H1 (cell line): ENCODE measurements around the gene CNN3. TPM values are rescaled to one million over a fixed set of nuclear protein-coding genes. Genes with fewer than 3 reads are reported as not detected.

Experiments used
- CTCF ChIA-PET: fragments of 300-600 bp; sonication (Branson Sonifier 250); formaldehyde crosslinking; loops from one replicate; lab custom pipeline; 2021; ENCODE audit not compliant: partially characterized antibody; lab: Charles Lee
- POLR2A ChIA-PET: fragments of 300-600 bp; sonication (Branson Sonifier 250); formaldehyde crosslinking; loops from one replicate; lab custom pipeline; 2021; ENCODE audit warnings: inconsistent platforms; ENCODE audit not compliant: partially characterized antibody; lab: Charles Lee
- DNase-seq, 2 experiments: peaks; one replicate each; pipeline versions ENCODE4 v3.0.0 to v3.0.0-alpha.2; 2010 to 2022; ENCODE audit warnings: low spot score in 2 of 2, low read depth in 1 of 2, mixed read lengths in 1 of 2
- FAIRE-seq: peaks from 2 replicates; lab custom pipeline; 2011; peaks lifted over from hg19 to GRCh38; lab: Jason Lieb, UNC
- H2AFZ ChIP-seq: 2 replicates; pipeline ENCODE4 v1.8.1; 2012; ENCODE audit warnings: low read length, inconsistent platforms
- H2AK5ac ChIP-seq: 2 replicates; pipeline ENCODE4 v1.6.1; 2013; ENCODE audit warnings: low read depth, low read length
- H2BK120ac ChIP-seq: replicated peaks from 2 replicates; pipeline ENCODE3; 2013; ENCODE audit warnings: low read depth, low read length, inconsistent platforms
- H2BK12ac ChIP-seq: 2 replicates; pipeline ENCODE4 v1.6.1; 2013; ENCODE audit warnings: low read depth, low read length
- H2BK15ac ChIP-seq: 2 replicates; pipeline ENCODE4 v1.6.1; 2013; ENCODE audit warnings: low read length
- H2BK20ac ChIP-seq: 2 replicates; pipeline ENCODE4 v1.6.1; 2013; ENCODE audit warnings: low read length
- H2BK5ac ChIP-seq: 2 replicates; pipeline ENCODE4 v1.6.1; 2013; ENCODE audit warnings: low read depth, low read length
- H3K14ac ChIP-seq: 2 replicates; pipeline ENCODE4 v1.6.1; 2013; ENCODE audit warnings: inconsistent platforms; ENCODE audit not compliant: insufficient read length
- H3K18ac ChIP-seq: 2 replicates; pipeline ENCODE4 v1.6.1; 2013; ENCODE audit warnings: low read length; ENCODE audit errors: extremely low read depth
- H3K23ac ChIP-seq: 2 replicates; pipeline ENCODE4 v1.6.1; 2013; ENCODE audit warnings: inconsistent platforms; ENCODE audit not compliant: insufficient read length
- H3K23me2 ChIP-seq: 2 replicates; pipeline ENCODE4 v1.6.1; 2013; ENCODE audit warnings: low read depth, low read length
- H3K27ac ChIP-seq: 2 replicates; pipeline ENCODE4 v1.6.1; 2011; ENCODE audit warnings: low read depth, low read length, inconsistent platforms
- H3K27me3 ChIP-seq, 4 experiments: replicated peaks in 1 of 4; 1 replicate in 1 of 4; 2 replicates in 3 of 4; pipeline versions ENCODE4 v1.6.1 to v1.8.1; 2011 to 2013; ENCODE audit warnings: low read length in 3 of 4, mild to moderate bottlenecking in 3 of 4, inconsistent platforms in 2 of 4, mixed read lengths in 2 of 4, moderate library complexity in 1 of 4; ENCODE audit not compliant: control insufficient read depth in 3 of 4, insufficient read depth in 3 of 4; ENCODE audit errors: extremely low read depth in 1 of 4
- H3K36me3 ChIP-seq, 4 experiments: 2 replicates each; pipeline versions ENCODE4 v1.6.1 to v1.8.1; 2011 to 2013; ENCODE audit warnings: mild to moderate bottlenecking in 4 of 4, low read length in 3 of 4, moderate library complexity in 2 of 4, control low read depth in 1 of 4, inconsistent platforms in 1 of 4; ENCODE audit not compliant: insufficient read depth in 4 of 4, control insufficient read depth in 2 of 4
- H3K4ac ChIP-seq: replicated peaks from 2 replicates; pipeline ENCODE3; 2013; ENCODE audit warnings: low read length, low read depth, mixed read lengths, inconsistent platforms; ENCODE audit not compliant: insufficient read length
- H3K4me1 ChIP-seq, 4 experiments: replicated peaks in 1 of 4; 1 replicate in 1 of 4; 2 replicates in 3 of 4; pipeline versions ENCODE4 v1.6.1 to v1.8.1; 2011 to 2013; ENCODE audit warnings: low read length in 3 of 4, inconsistent platforms in 2 of 4, mixed read lengths in 1 of 4; ENCODE audit not compliant: insufficient read depth in 4 of 4, control insufficient read depth in 3 of 4
- H3K4me2 ChIP-seq, 2 experiments: 2 replicates each; pipeline versions ENCODE4 v1.6.1 to v1.8.1; 2011 to 2013; ENCODE audit warnings: low read depth in 2 of 2, low read length in 2 of 2, control low read depth in 1 of 2, inconsistent platforms in 1 of 2, mild to moderate bottlenecking in 1 of 2; ENCODE audit not compliant: insufficient read depth in 1 of 2
- H3K4me3 ChIP-seq, 4 experiments: fragments of 200-600, 300-600 bp in 1 of 4; sonication (generic), shearing (Covaris generic), sonication (Bioruptor Twin) in 1 of 4; 2 replicates each; pipeline versions ENCODE4 v1.5.1 to v1.8.1; 2011 to 2016; ENCODE audit warnings: low read length in 4 of 4, low read depth in 3 of 4, control low read depth in 2 of 4, inconsistent platforms in 2 of 4, mild to moderate bottlenecking in 2 of 4, mixed read lengths in 1 of 4, moderate library complexity in 1 of 4; ENCODE audit not compliant: insufficient read depth in 2 of 4; ENCODE audit errors: extremely low read depth in 1 of 4
- H3K56ac ChIP-seq: replicated peaks from 2 replicates; pipeline ENCODE3; 2013; ENCODE audit warnings: low read depth, mild to moderate bottlenecking, mixed read lengths, low read length, inconsistent platforms; ENCODE audit not compliant: insufficient read length
- H3K79me1 ChIP-seq: 2 replicates; pipeline ENCODE4 v1.6.1; 2013; ENCODE audit warnings: low read depth, low read length, control low read depth
- H3K79me2 ChIP-seq, 2 experiments: 2 replicates each; pipeline versions ENCODE4 v1.6.1 to v1.8.1; 2012 to 2013; ENCODE audit warnings: low read length in 2 of 2, mild to moderate bottlenecking in 2 of 2, inconsistent platforms in 1 of 2; ENCODE audit not compliant: insufficient read depth in 2 of 2, control insufficient read depth in 1 of 2
- H3K9ac ChIP-seq, 4 experiments: replicated peaks in 1 of 4; 1 replicate in 1 of 4; 2 replicates in 3 of 4; pipeline versions ENCODE4 v1.6.1 to v1.8.1; 2011 to 2013; ENCODE audit warnings: low read depth in 3 of 4, low read length in 3 of 4, control low read depth in 2 of 4, mild to moderate bottlenecking in 2 of 4, moderate library complexity in 2 of 4, inconsistent platforms in 1 of 4; ENCODE audit errors: extremely low read depth in 1 of 4
- H3K9me3 ChIP-seq, 2 experiments: 2 replicates each; pipeline versions ENCODE4 v1.6.1 to v1.8.1; 2012 to 2013; ENCODE audit warnings: mild to moderate bottlenecking in 2 of 2, moderate library complexity in 2 of 2, control low read depth in 1 of 2, inconsistent platforms in 1 of 2, low read depth in 1 of 2, low read length in 1 of 2, mixed read lengths in 1 of 2; ENCODE audit not compliant: insufficient read depth in 2 of 2
- H4K20me1 ChIP-seq, 2 experiments: replicated peaks in 1 of 2; 2 replicates each; pipeline versions ENCODE3 to v1.8.1; 2011 to 2013; ENCODE audit warnings: inconsistent platforms in 2 of 2, low read length in 2 of 2, mild to moderate bottlenecking in 1 of 2; ENCODE audit not compliant: insufficient read depth in 2 of 2, control insufficient read depth in 1 of 2
- H4K5ac ChIP-seq: 2 replicates; pipeline ENCODE4 v1.6.1; 2013; ENCODE audit warnings: low read length, low read depth, mixed read lengths, inconsistent platforms; ENCODE audit not compliant: insufficient read length
- H4K8ac ChIP-seq: 2 replicates; pipeline ENCODE4 v1.8.0; 2013; ENCODE audit warnings: mild to moderate bottlenecking, moderate library complexity, low read length, inconsistent platforms; ENCODE audit not compliant: insufficient read depth; ENCODE audit errors: extremely low read depth
- H4K91ac ChIP-seq: replicated peaks from 2 replicates; pipeline ENCODE3; 2013; ENCODE audit warnings: low read length, mixed read lengths, inconsistent platforms; ENCODE audit not compliant: insufficient read length
- CHD2 ChIP-seq: IDR thresholded peaks from 2 replicates; pipeline ENCODE4 v1.6.1; 2012; ENCODE audit warnings: low read length, improper control_type of control experiment
- WGBS, 2 experiments: shearing (Covaris generic) in 1 of 2; methylation state at CpG; one replicate each; pipeline versions ENCODE4 v1.1.6 to v1.1.7; 2013 to 2015; ENCODE audit warnings: low lambda C conversion rate in 2 of 2, mixed read lengths in 2 of 2, inconsistent platforms in 1 of 2, low coverage in 1 of 2, missing lambda C conversion rate in 1 of 2; ENCODE audit not compliant: insufficient replicate concordance in 2 of 2, insufficient coverage in 1 of 2, insufficient read length in 1 of 2; ENCODE audit errors: extremely low coverage in 1 of 2, missing lambda C conversion rate in 1 of 2; 5-methylcytosine and 5-hydroxymethylcytosine counted together
- polyA plus RNA-seq, 7 experiments: library from polyadenylated mRNA; depleted of rRNA in 3 of 7; stranded (reverse) in 5 of 7; unstranded in 2 of 7; fragments of >200 nt in 5 of 7; fragments of 200-250 nt in 2 of 7; gene quantifications; 1 replicate in 5 of 7; 2 replicates in 1 of 7; 4 replicates in 1 of 7; pipeline versions ENCODE4 v1.2.1 to v1.2.3, GENCODE V29; 2011 to 2013; ENCODE audit warnings: missing spikeins in 2 of 7, mixed read lengths in 2 of 7
- total RNA-seq: library from RNA; stranded (reverse); fragmentation: NEBNext Ultra II Directional; extraction: Animal tissue kit (Norgen Biotek cat#: 25700); gene quantifications from 2 replicates; pipeline ENCODE4 v1.2.1, GENCODE V29; 2021
- TF ChIP-seq, protein P1 (sequence below): IDR thresholded peaks from 2 replicates; pipeline ENCODE4 v1.6.1; 2011; ENCODE audit warnings: low read depth, mild to moderate bottlenecking, low read length; ENCODE audit not compliant: insufficient read depth

Gene CNN3
- total and polyA plus RNA-seq, 2 of the 8 experiments (the other 6 are each of a cell fraction or from before 2014, with no cell fraction given), result 134 to 266 TPM

DNA sequence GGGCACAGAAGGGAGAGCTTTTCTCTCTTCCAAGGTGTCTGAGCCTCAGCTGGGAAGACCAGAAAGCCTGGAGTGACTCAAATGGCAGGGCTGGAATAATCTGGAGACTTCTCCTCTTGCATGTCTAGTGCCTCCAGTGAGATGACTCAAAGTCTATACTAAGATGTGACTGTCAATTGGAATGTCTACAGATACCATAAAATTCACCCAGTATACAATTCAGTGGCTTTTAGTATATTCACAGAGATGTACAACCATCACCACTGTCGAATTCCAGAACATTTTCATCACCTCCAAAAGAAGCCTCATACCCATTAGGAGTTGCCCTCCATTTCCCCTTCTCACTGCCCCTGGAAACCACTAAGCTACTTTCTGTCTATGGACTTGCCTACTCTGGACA, 47.9 kb upstream of the CNN3 start:
- H4K20me1 ChIP-seq, result no peaks in the 10 kb centered on the region
- no peak overlapping the region for H3K27ac ChIP-seq
- WGBS, 2 experiments, result 96% methylated on average over 1 of the region's 1 CpG; no CpG with 5 or more reads in 1 of the 2 experiments
- H3K56ac ChIP-seq, result no peak overlapping the region
- H2AK5ac ChIP-seq, result no peak overlapping the region
- FAIRE-seq, result no peak
- no peak overlapping the region for H3K4me2 ChIP-seq
- POLR2A ChIA-PET, result interaction anchor here (0.7 kb wide), 1 partner anchor 21 kb away, joined by 3 read pairs; no protein-coding TSS in a partner anchor
- no peak overlapping the region for H2BK12ac ChIP-seq
- no peak overlapping the region for H2AFZ ChIP-seq
- H3K4me1 ChIP-seq, result peaks cover 0 to 4% (median 3%) of the 10 kb centered on the region in 4 experiments; a peak in 4 of 7 replicates
- DNase-seq, result no peak
- H3K18ac ChIP-seq, result no peak overlapping the region
- H3K23me2 ChIP-seq, result no peaks in the 10 kb centered on the region
- H3K9me3 ChIP-seq, result no peaks in the 10 kb centered on the region
- no peaks in the 10 kb centered on the region for H3K27me3 ChIP-seq
- H4K5ac ChIP-seq, result no peak overlapping the region
- no peaks in the 10 kb centered on the region for H3K79me1 ChIP-seq
- H3K23ac ChIP-seq, result no peak overlapping the region
- no peak overlapping the region for H3K4ac ChIP-seq
- no peaks in the 10 kb centered on the region for H3K36me3 ChIP-seq
- no peak overlapping the region for H3K14ac ChIP-seq
- H2BK20ac ChIP-seq, result no peak overlapping the region
- no peak overlapping the region for H3K9ac ChIP-seq
- CTCF ChIA-PET, result no interaction called here
- H2BK120ac ChIP-seq, result no peak overlapping the region
- H3K79me2 ChIP-seq, result no peaks in the 10 kb centered on the region
- no peak overlapping the region for H2BK15ac ChIP-seq
- no peak overlapping the region for H4K91ac ChIP-seq
- no peak overlapping the region for H2BK5ac ChIP-seq
- H4K8ac ChIP-seq, result no peak overlapping the region
- no peak overlapping the region for H3K4me3 ChIP-seq
- TF ChIP-seq CHD2, result no peak
- TF ChIP-seq, protein P1, sequence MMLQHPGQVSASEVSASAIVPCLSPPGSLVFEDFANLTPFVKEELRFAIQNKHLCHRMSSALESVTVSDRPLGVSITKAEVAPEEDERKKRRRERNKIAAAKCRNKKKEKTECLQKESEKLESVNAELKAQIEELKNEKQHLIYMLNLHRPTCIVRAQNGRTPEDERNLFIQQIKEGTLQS, result no peak
